ENCODE measurements around the gene KLHL29.

KLHL29 gene

GRCh38 chr2:23664066-23664788 is 279.2 kb downstream of the KLHL29 start:
- Mint-ChIP-seq H3K36me3 (no peaks in the 10 kb centered on the region), H3K9me3 (no peaks in the 10 kb centered on the region), H3K4me1 (no peaks in the 10 kb centered on the region), H3K27ac (no peak overlapping the region), H3K27me3 (peaks cover 16% of the 10 kb centered on the region), H3K4me3 (no peak overlapping the region)
- ATAC-seq: no peak

- no peak overlapping the region for H3K27ac Mint-ChIP-seq
- no peaks in the 10 kb centered on the region for H3K9me3 Mint-ChIP-seq
- H3K27me3 Mint-ChIP-seq: peaks cover 16% of the 10 kb centered on the region
- ATAC-seq: no peak
- H3K4me3 Mint-ChIP-seq: no peak overlapping the region
- H3K36me3 Mint-ChIP-seq: no peaks in the 10 kb centered on the region
- no peaks in the 10 kb centered on the region for H3K4me1 Mint-ChIP-seq
Observed at GRCh38 chr2:23666241-23666979, 281.4 kb downstream of the KLHL29 start.

GRCh38 chr2:23666980-23667357 is 282.0 kb downstream of the KLHL29 start:
- H3K4me1 Mint-ChIP-seq: no peaks in the 10 kb centered on the region
- ATAC-seq: no peak
- no peak overlapping the region for H3K27ac Mint-ChIP-seq
- H3K9me3 Mint-ChIP-seq: no peaks in the 10 kb centered on the region
- H3K27me3 Mint-ChIP-seq: peaks cover 10% of the 10 kb centered on the region
- H3K36me3 Mint-ChIP-seq: no peaks in the 10 kb centered on the region
- no peak overlapping the region for H3K4me3 Mint-ChIP-seq

- H3K27me3 Mint-ChIP-seq: no peaks in the 10 kb centered on the region
- no peak overlapping the region for H3K27ac Mint-ChIP-seq
- no peaks in the 10 kb centered on the region for H3K4me1 Mint-ChIP-seq
- no peak overlapping the region for H3K4me3 Mint-ChIP-seq
- H3K9me3 Mint-ChIP-seq: no peaks in the 10 kb centered on the region
- ATAC-seq: no peak
- no peaks in the 10 kb centered on the region for H3K36me3 Mint-ChIP-seq
Observed at GRCh38 chr2:23668756-23669304, 283.9 kb downstream of the KLHL29 start.

- Mint-ChIP-seq H3K9me3 (no peaks in the 10 kb centered on the region), H3K36me3 (no peaks in the 10 kb centered on the region), H3K27me3 (peaks cover under 1% of the 10 kb centered on the region), H3K4me3 (no peak overlapping the region), H3K27ac (no peak overlapping the region), H3K4me1 (no peaks in the 10 kb centered on the region)
- no peak for ATAC-seq
Observed at GRCh38 chr2:23669413-23670244, 284.6 kb downstream of the KLHL29 start.

GRCh38 chr2:23670245-23670592 is 285.2 kb downstream of the KLHL29 start:
- H3K4me1 Mint-ChIP-seq: no peaks in the 10 kb centered on the region
- H3K4me3 Mint-ChIP-seq: no peak overlapping the region
- H3K9me3 Mint-ChIP-seq: peaks cover 5% of the 10 kb centered on the region
- peaks cover 7% of the 10 kb centered on the region for H3K27me3 Mint-ChIP-seq
- no peak overlapping the region for H3K27ac Mint-ChIP-seq
- no peak for ATAC-seq
- peaks cover 4% of the 10 kb centered on the region for H3K36me3 Mint-ChIP-seq

GRCh38 chr2:23673082-23673481 is 288.1 kb downstream of the KLHL29 start:
- no peaks in the 10 kb centered on the region for H3K4me1 Mint-ChIP-seq
- H3K36me3 Mint-ChIP-seq: peaks cover 4% of the 10 kb centered on the region

GRCh38 chr2:23673830-23674679 is 289.1 kb downstream of the KLHL29 start:
- H3K4me3 Mint-ChIP-seq: no peak overlapping the region
- H3K4me1 Mint-ChIP-seq: no peaks in the 10 kb centered on the region
- peaks cover 5% of the 10 kb centered on the region for H3K9me3 Mint-ChIP-seq
- no peak for ATAC-seq
- H3K27me3 Mint-ChIP-seq: peaks cover 7% of the 10 kb centered on the region
- H3K36me3 Mint-ChIP-seq: peaks cover 4% of the 10 kb centered on the region
- H3K27ac Mint-ChIP-seq: no peak overlapping the region

More at GRCh38 chr2:23673082-23673481, 288.1 kb downstream of the KLHL29 start:
- ATAC-seq: no peak
- Mint-ChIP-seq H3K4me3 (no peak overlapping the region), H3K27me3 (peaks cover 7% of the 10 kb centered on the region), H3K9me3 (peaks cover 5% of the 10 kb centered on the region), H3K27ac (no peak overlapping the region)

- ATAC-seq: no peak
Observed at GRCh38 chr2:23675506-23675905, 290.5 kb downstream of the KLHL29 start.

GRCh38 chr2:23677836-23678235 is 292.9 kb downstream of the KLHL29 start:
- ATAC-seq: no peak
- H3K9me3 Mint-ChIP-seq: peaks cover 9% of the 10 kb centered on the region
- H3K36me3 Mint-ChIP-seq: peaks cover 13% of the 10 kb centered on the region
- H3K4me3 Mint-ChIP-seq: no peak overlapping the region
- H3K27me3 Mint-ChIP-seq: peaks cover 7% of the 10 kb centered on the region
- no peaks in the 10 kb centered on the region for H3K4me1 Mint-ChIP-seq
- H3K27ac Mint-ChIP-seq: no peak overlapping the region

More at GRCh38 chr2:23675506-23675905, 290.5 kb downstream of the KLHL29 start:
- Mint-ChIP-seq H3K36me3 (peaks cover 4% of the 10 kb centered on the region), H3K9me3 (peaks cover 5% of the 10 kb centered on the region), H3K4me3 (no peak overlapping the region), H3K27me3 (peaks cover 7% of the 10 kb centered on the region), H3K4me1 (no peaks in the 10 kb centered on the region), H3K27ac (no peak overlapping the region)

- H3K27me3 Mint-ChIP-seq: peaks cover 7% of the 10 kb centered on the region
- ATAC-seq: no peak
- H3K27ac Mint-ChIP-seq: no peak overlapping the region
- no peaks in the 10 kb centered on the region for H3K4me1 Mint-ChIP-seq
- H3K36me3 Mint-ChIP-seq: peaks cover 14% of the 10 kb centered on the region
- H3K9me3 Mint-ChIP-seq: peaks cover 9% of the 10 kb centered on the region
- no peak overlapping the region for H3K4me3 Mint-ChIP-seq
Observed at GRCh38 chr2:23679044-23679443, 294.1 kb downstream of the KLHL29 start.

GRCh38 chr2:23680951-23681350 is 296.0 kb downstream of the KLHL29 start:
- Mint-ChIP-seq H3K9me3 (peaks cover 5% of the 10 kb centered on the region), H3K4me3 (no peak overlapping the region), H3K27ac (no peak overlapping the region), H3K4me1 (no peaks in the 10 kb centered on the region), H3K36me3 (peaks cover 13% of the 10 kb centered on the region), H3K27me3 (no peaks in the 10 kb centered on the region)
- ATAC-seq: no peak

- Mint-ChIP-seq H3K9me3 (peaks cover 5% of the 10 kb centered on the region), H3K27me3 (no peaks in the 10 kb centered on the region), H3K4me1 (no peaks in the 10 kb centered on the region), H3K4me3 (no peak overlapping the region), H3K36me3 (peaks cover 19% of the 10 kb centered on the region), H3K27ac (no peak overlapping the region)
- ATAC-seq: no peak
Observed at GRCh38 chr2:23681356-23682140, 296.6 kb downstream of the KLHL29 start.

- H3K27ac Mint-ChIP-seq: no peak overlapping the region
- peaks cover 20% of the 10 kb centered on the region for H3K36me3 Mint-ChIP-seq
- ATAC-seq: no peak
Observed at GRCh38 chr2:23682481-23682880, 297.5 kb downstream of the KLHL29 start.

More at GRCh38 chr2:23682481-23682880, 297.5 kb downstream of the KLHL29 start:
- H3K4me3 Mint-ChIP-seq: no peak overlapping the region
- no peaks in the 10 kb centered on the region for H3K4me1 Mint-ChIP-seq
- peaks cover 5% of the 10 kb centered on the region for H3K9me3 Mint-ChIP-seq
- no peaks in the 10 kb centered on the region for H3K27me3 Mint-ChIP-seq

All from stimulated activated memory B cell treated with anti-CD40 and anti-IgM and Interleukin-4, amounts not matched to agents 10 μg/mL and 1 μg/mL and 100 μg/mL, for 72 hours (primary cell).